RCC 7860 (cell line): ENCODE data around the gene RFX3.
A peak's percentile ranks its signal among the peaks of the same experiment; 100 is the strongest.

Experiments
- DNase-seq: peaks from one replicate; pipeline ENCODE4 v3.0.0-alpha.2; 2015; ENCODE audit warnings: low spot score
- FAIRE-seq: peaks from 2 replicates; lab custom pipeline; 2012; peaks lifted over from hg19 to GRCh38; lab: Jason Lieb, UNC

Gene RFX3

GRCh38 chr9:3290231-3290840, 235.5 kb downstream of the RFX3 start:
- DNase-seq, result no peak
- no peak for FAIRE-seq

GRCh38 chr9:3288686-3289085, 237.1 kb downstream of the RFX3 start:
- no peak for DNase-seq
- FAIRE-seq, result no peak

GRCh38 chr9:3285365-3286161, 240.2 kb downstream of the RFX3 start:
- DNase-seq (no peak), FAIRE-seq (no peak)

GRCh38 chr9:3282365-3282764, 243.4 kb downstream of the RFX3 start:
- DNase-seq, result no peak
- no peak for FAIRE-seq

- no peak for FAIRE-seq
- no peak for DNase-seq
Measured at GRCh38 chr9:3281399-3281798, 244.4 kb downstream of the RFX3 start.

- DNase-seq (no peak), FAIRE-seq (no peak)
Measured at GRCh38 chr9:3277200-3277599, 248.6 kb downstream of the RFX3 start.

GRCh38 chr9:3271581-3271980, 254.2 kb downstream of the RFX3 start:
- no peak for FAIRE-seq
- no peak for DNase-seq

- DNase-seq, result no peak
- no peak for FAIRE-seq
Measured at GRCh38 chr9:3271157-3271556, 254.6 kb downstream of the RFX3 start.

- DNase-seq, result no peak
- FAIRE-seq, result no peak
Measured at GRCh38 chr9:3268223-3268622, 257.6 kb downstream of the RFX3 start.

GRCh38 chr9:3263698-3264097, 262.1 kb downstream of the RFX3 start:
- DNase-seq (no peak), FAIRE-seq (no peak)

GRCh38 chr9:3262826-3263529, 262.8 kb downstream of the RFX3 start:
- DNase-seq (no peak), FAIRE-seq (no peak)

GRCh38 chr9:3261484-3261883, 264.3 kb downstream of the RFX3 start:
- FAIRE-seq, result no peak
- DNase-seq, result no peak

- FAIRE-seq (no peak), DNase-seq (no peak)
Measured at GRCh38 chr9:3256571-3257330, 269.1 kb downstream of the RFX3 start.

- no peak for FAIRE-seq
- DNase-seq, result no peak
Measured at GRCh38 chr9:3251309-3251708, 274.5 kb downstream of the RFX3 start.

- FAIRE-seq (no peak), DNase-seq (no peak)
Measured at GRCh38 chr9:3250741-3251140, 275.1 kb downstream of the RFX3 start.

- FAIRE-seq (no peak), DNase-seq (no peak)
Measured at GRCh38 chr9:3247211-3247610, 278.6 kb downstream of the RFX3 start.

GRCh38 chr9:3246241-3246640, 279.6 kb downstream of the RFX3 start:
- DNase-seq (no peak), FAIRE-seq (no peak)

- FAIRE-seq (no peak), DNase-seq (no peak)
Measured at GRCh38 chr9:3244963-3245653, 280.7 kb downstream of the RFX3 start.

GRCh38 chr9:3243683-3244082, 282.1 kb downstream of the RFX3 start:
- DNase-seq (no peak), FAIRE-seq (no peak)

- peak; percentile 6 for DNase-seq
- no peak for FAIRE-seq
Measured at GRCh38 chr9:3241290-3241689, 284.5 kb downstream of the RFX3 start.
